NCI-H748 treated with DMSO at 0.1 percent for 48 hours (cell line): ENCODE data around the gene ADAMTS15.

Experiments used
- DNase-seq: peaks from one replicate; lab custom pipeline; 2025; lab: John Stamatoyannopoulos, UW

ADAMTS15 gene, protein sequence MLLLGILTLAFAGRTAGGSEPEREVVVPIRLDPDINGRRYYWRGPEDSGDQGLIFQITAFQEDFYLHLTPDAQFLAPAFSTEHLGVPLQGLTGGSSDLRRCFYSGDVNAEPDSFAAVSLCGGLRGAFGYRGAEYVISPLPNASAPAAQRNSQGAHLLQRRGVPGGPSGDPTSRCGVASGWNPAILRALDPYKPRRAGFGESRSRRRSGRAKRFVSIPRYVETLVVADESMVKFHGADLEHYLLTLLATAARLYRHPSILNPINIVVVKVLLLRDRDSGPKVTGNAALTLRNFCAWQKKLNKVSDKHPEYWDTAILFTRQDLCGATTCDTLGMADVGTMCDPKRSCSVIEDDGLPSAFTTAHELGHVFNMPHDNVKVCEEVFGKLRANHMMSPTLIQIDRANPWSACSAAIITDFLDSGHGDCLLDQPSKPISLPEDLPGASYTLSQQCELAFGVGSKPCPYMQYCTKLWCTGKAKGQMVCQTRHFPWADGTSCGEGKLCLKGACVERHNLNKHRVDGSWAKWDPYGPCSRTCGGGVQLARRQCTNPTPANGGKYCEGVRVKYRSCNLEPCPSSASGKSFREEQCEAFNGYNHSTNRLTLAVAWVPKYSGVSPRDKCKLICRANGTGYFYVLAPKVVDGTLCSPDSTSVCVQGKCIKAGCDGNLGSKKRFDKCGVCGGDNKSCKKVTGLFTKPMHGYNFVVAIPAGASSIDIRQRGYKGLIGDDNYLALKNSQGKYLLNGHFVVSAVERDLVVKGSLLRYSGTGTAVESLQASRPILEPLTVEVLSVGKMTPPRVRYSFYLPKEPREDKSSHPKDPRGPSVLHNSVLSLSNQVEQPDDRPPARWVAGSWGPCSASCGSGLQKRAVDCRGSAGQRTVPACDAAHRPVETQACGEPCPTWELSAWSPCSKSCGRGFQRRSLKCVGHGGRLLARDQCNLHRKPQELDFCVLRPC

DNA sequence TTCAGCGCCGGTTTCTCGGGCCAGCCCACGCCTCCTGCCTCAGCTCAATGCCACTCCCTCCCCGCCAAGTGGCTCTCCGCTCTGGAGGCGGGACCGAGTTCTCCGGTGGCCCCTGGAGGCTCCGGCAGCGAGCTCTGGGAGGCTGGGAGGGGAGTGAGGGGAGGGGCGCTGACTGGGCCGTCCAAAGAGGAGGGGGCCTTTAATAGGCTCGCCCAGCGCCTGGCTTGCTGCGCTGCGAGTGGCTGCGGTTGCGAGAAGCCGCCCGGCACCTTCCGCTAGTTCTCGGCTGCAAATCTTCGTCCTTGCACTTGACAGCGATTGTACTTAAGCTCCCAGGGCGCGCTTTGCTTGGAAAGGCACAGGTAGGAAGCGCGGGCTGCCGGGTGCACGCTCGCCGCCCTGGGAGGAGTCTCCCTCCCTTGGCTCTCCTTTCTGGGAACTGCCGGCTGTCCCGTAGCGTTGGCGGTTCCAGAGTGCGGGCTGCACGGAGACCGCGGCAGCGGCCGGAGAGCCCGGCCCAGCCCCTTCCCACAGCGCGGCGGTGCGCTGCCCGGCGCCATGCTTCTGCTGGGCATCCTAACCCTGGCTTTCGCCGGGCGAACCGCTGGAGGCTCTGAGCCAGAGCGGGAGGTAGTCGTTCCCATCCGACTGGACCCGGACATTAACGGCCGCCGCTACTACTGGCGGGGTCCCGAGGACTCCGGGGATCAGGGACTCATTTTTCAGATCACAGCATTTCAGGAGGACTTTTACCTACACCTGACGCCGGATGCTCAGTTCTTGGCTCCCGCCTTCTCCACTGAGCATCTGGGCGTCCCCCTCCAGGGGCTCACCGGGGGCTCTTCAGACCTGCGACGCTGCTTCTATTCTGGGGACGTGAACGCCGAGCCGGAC, at the start of gene ADAMTS15:
TSS of gene ADAMTS15 (plus strand) at position 230 of the 894 bp plus-strand sequence. CDS start at position 559, 329 bp downstream.
- peak; percentile 67 for DNase-seq

DNA sequence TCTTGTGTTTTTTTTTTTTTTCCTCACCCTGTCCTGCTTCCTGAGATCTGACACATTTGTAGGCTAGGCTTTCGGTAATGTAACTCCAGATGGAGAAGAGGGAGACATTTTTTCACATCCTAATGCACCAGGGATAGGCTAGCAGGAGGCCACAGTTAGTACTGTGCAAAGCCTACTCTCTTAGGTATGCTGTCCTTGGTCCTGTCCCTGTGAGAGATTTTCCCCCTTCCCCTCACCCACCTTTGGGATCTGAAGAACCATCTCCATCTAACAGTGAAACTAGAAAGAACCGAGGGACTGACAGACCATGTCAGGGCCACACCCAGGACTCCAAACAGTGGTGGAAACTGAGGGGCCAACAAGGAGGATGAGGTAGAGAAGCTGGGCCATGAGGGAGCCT, 49.2 kb upstream of the ADAMTS15 start:
- no peak for DNase-seq

DNA sequence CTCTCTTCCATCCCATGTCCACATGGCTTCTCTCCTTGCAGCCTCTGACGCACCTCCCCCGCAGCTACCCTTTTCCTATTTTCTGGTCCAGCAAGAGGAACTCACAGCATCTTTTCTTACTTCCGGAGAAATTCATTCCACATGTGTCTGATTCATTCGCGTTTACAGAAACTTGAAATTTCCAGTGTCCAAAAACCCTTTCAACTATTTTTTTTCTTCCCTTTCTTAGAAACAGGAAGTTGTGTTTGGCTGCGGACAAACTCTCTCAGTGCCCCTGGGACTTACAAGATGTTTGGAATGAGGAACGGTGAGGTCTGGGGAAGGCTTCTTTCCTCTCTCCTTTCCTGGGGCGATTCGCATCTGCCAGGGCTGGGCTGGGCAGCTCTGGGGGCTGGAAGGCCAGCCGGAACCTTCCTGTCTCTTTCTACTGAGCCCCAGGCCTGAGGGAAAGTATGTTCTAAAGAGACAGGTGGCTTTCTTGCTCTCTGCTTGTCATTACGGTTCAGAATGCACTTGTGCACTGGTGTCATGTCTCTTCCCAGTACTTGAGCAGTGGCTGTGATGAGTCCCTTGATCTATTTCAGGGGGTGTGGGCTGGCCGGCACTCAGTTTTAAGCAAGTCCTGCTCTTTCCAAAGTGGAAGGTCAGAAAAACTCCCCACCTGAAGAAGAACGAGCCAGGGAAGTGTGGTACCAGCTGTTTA, 47.5 kb upstream of the ADAMTS15 start:
- DNase-seq = no peak

DNA sequence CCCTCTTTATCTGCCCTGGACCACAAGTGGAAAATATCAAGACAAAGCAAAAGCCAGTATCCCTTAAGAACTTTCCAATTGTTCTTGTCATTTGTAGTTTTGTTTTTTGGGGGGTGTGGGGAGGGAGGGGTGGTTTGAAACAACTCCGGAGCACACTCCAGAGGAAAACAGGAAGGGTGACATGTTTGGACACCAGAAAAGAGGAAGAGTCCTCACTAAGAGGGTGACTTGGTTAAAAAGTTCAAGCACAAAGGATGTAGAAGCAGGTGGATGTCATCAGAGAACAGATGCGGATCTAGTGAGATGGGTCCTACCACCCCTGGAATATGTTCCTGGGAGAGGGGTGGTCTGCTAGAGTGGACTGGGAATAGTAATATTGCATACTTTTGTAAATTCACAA, 45.9 kb upstream of the ADAMTS15 start:
- DNase-seq = no peak

DNA sequence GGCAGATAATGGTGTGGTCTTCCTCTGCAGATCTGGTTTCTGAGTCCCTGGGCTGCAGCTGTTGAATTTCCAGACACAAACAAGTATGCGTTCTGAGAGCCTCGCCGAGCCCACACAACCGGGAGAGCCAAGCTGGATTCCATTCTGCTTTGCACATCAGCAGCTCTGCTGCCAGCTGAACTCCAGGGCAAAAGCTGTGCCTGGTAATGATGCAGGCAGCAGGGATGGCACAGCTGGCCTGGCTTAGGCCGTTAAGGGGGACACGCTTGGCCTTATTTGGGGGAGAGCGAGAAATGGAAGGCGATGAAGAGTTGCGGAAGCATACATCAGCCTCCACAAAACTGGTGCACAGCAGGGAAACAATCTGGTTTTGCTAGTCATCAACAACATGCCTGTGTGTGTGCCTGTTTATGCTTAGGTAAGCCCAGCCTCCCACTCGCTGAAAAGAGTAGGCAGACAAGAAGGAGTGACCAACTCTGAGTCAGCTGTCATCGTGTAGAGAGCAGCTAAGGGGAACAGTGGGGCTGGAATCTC, 45.1 kb upstream of the ADAMTS15 start:
- no peak for DNase-seq

DNA sequence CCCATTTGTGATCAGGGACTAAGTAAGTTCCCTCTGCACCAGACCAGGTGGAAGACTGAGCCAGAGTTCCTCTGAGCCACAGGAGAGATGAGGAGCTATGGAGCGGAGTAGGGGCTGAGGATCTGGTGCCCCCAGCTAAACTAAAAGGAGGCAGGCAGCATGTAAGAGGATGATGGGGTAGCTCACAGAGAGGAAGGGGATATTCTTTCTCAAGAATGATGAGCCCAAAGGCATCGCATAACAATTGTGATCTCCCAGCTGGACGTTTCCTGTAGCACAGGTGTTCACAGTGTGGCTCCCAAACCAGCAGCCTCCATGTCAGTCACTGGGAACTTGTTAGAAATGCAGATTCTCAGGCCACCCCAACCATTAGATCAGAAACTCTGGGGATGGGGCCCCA, 44.5 kb upstream of the ADAMTS15 start:
- no peak for DNase-seq

DNA sequence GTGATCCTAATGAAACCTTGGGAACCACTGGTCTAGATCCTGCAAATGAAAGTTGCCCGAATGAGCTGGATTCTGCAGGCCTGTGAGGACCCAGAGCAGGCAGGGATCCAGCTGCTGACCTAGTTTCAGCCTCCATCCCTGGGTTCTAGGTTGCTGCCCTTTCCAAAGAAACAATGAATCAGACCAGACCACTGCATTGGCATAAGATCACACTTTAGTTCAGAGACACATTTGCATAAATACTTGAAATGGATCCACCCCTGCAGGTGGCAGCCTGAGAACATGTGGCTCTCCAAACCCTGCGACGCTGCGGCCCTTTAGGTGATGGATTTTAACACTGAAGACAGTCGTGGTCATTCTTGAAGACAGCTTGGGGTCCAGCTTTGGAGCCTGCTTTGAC, 43.7 kb upstream of the ADAMTS15 start:
- DNase-seq = no peak

DNA sequence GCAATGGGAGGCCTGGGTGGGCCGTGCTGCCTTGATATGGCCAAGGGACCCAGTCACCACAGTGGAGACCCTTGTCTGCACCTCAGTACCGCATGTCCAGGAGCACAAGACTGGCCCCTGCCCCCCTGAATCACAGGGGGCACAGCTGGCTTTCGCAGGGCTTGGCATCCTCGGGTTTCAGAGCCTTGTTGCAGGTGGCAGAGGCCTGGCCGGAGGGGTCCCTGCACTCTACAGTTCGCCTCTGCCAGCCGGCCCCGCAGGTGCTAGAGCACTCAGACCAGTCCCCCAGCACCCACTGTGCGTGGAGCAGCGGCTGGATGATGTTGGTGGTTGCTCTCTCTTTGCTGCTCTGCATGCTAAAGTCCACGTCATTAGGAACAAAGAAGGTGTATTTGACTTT, 43.0 kb upstream of the ADAMTS15 start:
- no peak for DNase-seq

DNA sequence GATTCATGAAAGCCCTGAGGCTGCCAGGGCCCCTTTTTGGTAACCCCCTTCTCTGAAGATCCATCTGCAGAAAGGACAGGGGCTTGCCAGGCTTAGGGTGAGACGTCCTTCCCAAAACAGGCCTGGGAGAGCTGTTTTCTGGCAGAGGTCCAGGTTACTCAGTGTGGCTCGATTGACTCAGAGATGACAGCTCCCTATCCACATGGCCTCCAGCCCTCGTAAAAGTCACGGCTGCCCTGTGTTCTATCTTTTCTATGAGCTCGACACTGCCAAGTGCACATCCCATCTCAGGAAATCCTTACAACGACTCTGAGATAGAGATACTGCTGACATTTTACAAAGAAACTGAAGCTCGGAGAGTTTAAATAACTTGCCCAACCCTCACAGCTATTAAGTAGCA, 40.5 kb upstream of the ADAMTS15 start:
- DNase-seq = no peak

DNA sequence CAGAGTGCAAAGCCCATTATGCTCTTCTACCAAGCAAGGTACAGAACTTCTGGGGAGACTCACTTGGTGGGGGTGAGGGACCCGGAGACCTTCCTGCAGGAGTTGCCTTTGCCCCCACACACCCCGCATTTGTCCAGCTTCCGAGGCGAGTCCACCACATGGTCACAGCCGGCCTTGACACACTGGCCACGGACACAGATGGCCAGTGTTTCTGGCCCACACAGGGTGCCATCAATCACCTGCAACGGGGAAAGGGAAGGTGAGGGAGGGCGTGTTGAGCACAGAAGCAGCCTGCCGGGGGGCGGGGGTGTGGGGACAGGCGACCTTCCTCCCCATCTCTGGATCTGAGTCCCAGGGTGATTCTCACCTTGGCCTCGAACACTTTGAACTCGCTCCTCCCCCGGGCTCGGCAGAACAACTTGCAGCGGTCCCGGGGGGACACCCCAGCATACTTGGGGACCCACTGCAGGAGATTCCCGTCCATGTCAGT, 40.0 kb upstream of the ADAMTS15 start:
- DNase-seq = no peak

DNA sequence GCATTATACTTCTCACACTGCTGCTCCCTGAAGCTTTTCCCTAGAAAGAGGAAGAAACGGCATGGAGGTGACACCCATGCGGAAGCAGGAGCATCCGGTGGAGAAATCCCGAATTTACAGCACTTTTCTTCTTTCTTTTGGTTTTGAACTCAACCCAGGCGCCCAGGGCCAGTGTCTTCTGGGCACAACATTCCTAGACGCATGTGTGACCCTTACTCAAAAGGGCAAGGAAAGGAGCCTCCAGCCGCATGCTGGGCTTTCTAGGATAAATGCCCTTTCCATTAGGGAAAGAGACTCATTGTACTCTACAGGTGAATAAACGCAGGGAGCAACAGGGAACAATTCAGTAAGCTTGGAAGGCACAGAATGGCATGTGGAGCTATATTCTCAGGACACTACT, 39.5 kb upstream of the ADAMTS15 start:
- no peak for DNase-seq

DNA sequence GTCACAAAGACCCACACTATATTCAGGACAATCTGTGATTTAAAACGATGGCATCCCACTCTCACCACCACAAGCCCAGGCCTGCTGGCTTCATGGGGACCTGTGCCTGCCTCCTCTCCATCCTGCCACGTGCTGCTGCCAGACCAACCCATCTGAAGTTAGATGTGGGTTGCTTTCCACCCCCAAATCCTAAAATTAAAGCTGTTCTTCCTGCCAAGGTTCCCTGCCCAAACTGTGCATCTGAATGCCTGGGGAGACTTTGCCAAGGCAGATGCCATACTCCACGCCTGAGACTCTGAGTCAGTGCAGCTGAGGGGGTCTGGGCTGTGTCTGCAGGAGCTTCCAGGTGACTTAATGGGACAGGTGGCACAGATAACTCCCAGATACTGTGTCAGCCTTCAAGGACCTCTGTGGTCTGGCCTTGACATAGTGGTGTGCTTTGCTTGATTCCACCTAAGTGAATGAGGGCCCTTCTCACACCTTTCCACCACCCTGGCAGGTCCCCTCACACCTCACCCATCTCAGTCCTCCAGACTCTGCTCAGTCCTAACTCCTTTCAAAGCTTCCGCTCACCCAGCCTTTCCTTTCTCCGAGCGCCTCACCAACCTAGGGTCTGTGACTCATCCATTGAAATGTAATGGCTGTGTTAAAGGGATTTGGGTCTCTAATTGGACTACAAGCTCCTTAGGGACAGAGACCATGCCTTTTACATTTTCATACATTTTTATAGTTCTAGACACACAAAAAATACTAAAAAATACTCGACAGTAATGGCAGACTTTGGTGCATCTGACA, 38.7 kb upstream of the ADAMTS15 start:
- DNase-seq = no peak

DNA sequence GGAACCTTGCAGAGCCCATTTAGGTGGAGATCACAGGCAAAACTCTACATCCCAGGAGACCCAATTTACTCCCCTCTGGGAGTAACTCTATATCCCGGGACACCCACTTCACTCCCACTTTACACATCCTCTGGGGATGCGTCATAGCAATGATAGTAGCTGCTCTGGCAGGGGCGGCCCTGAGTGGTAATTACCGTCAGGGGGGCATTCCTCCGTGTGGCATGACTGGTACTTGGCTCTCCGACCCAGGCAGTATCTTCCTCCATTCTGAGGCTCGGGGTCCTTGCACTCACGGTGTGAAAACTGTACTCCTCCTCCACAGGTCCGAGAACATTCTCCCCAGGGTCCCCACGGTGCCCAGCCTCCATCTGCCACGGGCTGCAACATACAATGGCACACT, 37.2 kb upstream of the ADAMTS15 start:
- no peak for DNase-seq

DNA sequence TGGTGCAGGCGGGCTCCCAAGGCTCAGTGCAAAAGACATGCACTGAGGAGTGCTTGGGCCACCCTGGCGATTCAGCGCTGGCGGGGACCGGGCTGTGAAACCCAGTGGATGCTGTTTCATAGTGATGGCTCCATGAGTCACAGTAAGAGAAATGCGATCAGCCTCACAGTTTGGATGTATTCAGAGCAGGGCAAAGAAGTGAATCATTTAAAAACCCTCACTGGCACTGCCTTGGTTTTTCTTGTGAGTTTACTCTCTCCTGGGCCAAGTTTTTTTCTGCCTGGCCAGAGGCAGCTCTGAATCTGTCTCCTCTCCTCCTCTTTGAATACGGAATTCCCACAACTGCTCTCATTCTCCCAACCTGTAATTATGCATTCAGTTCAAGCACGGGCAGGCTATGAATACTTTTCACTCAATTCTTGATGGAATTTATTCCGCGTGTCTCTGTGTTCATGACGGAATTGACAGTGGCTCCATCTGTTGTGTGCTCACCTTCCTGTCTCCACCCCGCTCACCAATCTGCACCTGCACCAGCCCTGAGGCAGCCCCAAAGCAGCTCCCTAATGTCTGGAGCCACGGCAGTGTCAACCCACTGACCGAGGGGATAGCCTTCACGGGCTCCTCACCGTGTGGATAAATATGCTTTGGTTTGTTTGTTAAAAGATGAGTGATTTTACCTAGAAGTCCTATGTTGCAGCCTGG, 34.9 kb upstream of the ADAMTS15 start:
- DNase-seq = no peak

DNA sequence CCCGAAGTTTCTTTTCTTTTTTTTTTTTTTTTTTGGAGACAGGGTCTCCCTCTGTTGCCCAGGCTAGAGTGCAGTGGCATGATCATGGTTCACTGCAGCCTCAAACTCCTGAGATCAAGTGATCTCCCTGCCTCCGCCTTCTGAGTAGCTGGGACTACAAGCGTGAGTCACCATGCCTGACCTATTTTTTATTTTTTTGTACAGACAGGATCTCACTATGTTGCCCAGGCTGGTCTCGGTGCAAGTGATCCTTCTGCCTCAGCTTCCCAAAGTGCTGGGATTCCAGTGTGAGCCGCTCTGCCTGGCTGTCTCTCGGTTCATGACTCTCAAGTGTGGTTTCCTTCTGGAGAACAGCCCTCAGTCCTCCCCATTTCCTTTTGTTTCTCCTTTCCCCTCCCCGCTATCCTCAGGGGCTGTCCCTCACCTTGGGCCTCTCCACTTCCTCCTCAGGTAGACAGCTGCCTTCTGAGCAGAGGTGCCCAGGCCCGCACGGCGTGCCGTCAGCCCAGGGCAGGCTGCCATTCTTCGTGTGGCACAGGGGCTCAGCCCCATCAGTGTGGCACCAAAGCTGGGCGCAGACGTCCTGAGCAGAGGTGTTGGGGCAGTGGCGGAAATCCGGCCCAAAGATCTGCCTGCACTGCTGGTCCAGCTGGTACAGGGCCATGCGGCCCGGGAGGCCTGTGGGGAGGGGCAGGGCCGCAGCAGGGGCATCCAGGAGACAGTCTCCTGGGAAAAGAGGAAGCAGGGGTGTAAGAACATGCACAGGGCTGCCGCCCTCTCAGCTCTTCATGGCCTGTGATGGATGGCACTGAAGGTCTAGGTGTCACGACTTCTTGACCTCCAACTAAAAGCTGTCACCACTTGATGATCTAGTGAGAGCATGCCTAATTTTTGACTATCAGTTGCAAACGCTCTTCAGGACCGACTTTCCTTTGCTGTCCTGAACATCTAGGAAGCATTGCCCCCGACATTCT, 34.1 kb upstream of the ADAMTS15 start:
- no peak for DNase-seq

DNA sequence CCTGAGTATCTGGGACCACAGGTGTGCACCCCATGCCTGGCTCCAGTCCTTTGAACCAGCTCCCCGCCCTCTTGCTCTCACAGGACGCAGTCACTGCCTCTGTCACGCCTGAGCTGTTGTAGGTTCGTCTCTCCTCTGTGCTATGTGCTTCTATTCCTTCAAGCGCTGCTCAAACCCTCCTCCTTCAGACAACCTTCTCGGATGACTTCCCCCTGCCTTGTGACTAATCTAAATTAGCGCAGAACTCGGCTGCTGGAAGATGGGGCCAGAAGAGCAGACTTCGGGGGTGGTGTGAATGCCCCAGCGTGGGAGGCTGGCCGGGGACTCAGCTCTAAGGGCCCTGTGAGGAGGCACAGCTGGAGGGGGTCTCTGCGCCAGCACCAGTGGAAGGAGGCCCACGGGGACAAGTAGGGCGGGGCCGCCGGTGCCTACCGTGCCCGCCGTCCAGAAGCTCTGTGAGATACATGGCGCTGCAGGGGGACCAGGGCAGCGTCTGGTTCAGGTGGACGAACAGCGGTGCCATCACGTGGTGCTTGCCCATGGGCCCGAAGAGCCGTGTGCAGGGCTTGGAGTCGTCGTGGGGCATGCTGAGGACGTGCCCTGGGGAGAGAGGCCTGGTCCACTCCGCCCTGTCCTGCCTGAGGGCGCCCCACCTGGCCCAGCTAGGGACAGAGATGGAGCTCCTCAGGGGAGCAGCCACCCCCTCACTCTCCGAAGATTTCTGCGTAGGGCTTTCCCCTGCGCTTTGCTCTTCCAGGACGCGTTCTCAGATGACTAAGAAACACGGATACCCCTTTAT, 32.5 kb upstream of the ADAMTS15 start:
- no peak for DNase-seq

DNA sequence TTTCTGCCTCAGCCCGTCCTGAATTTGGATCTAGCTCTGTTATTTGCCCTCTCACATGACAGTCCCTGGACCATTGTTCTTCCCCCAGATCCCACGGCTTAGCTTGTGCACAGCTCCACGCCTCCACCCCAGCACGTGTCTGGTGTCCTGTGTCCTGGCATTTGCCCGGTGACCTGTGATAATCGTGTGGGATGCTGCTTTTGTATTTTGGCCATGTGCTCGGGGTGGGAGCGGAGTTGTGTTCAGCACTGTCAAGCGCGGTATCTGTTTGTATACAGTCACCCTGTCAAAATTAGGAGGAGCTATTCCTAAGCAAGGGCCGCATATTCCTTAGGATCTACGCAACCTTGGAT, 31.9 kb upstream of the ADAMTS15 start:
- DNase-seq = no peak

DNA sequence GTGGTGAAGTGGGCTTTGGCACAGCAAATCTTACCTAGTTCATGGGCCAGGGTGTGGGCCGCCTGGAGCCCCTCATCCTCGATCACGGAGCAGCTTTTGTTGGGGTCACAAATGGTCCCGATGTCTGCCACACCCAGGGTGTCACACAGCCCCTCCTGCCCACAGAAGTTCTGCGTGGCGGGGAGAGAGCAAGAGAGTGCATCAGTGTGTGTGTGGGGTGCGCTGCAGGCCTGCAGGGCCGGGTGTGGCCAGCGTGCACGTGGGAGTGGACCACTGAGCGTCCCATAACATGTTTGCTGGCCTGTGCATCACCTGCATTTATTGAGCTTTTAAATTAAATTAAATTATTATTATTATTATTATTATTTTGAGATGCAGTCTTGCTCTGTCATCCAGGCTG, 31.5 kb upstream of the ADAMTS15 start:
- DNase-seq = no peak
